Peyer's patch (tissue), 4 donors: ENCODE results near the gene GTF2H2C.

Source experiments
- POLR2A ChIP-seq, 2 donors: fragments of 450-650 bp; IDR thresholded peaks; one replicate each; pipeline ENCODE4 v1.5.1; 2017; ENCODE audit warnings: antibody characterized with exemption in 2 of 2, mild to moderate bottlenecking in 2 of 2, moderate library complexity in 2 of 2
- TF ChIP-seq, protein P1 (sequence below), 6 experiments: fragments of 450-650 bp in 4 of 6; fragments of 200-600 bp in 2 of 6; sonication (generic) in 1 of 6; IDR thresholded peaks; one replicate each; pipeline ENCODE4 v1.5.1; 2017 to 2019; ENCODE audit warnings: antibody characterized with exemption in 6 of 6, mild to moderate bottlenecking in 3 of 6, moderate library complexity in 1 of 6

GRCh38 chr5:69528609-69529008 is 31.4 kb upstream of the GTF2H2C start:
- TF ChIP-seq, protein P1, sequence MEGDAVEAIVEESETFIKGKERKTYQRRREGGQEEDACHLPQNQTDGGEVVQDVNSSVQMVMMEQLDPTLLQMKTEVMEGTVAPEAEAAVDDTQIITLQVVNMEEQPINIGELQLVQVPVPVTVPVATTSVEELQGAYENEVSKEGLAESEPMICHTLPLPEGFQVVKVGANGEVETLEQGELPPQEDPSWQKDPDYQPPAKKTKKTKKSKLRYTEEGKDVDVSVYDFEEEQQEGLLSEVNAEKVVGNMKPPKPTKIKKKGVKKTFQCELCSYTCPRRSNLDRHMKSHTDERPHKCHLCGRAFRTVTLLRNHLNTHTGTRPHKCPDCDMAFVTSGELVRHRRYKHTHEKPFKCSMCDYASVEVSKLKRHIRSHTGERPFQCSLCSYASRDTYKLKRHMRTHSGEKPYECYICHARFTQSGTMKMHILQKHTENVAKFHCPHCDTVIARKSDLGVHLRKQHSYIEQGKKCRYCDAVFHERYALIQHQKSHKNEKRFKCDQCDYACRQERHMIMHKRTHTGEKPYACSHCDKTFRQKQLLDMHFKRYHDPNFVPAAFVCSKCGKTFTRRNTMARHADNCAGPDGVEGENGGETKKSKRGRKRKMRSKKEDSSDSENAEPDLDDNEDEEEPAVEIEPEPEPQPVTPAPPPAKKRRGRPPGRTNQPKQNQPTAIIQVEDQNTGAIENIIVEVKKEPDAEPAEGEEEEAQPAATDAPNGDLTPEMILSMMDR (IDR thresholded peaks at IDR 0.05), result no peak
- no peak for TF ChIP-seq POLR2A (IDR thresholded peaks at IDR 0.05)
